HG02678 (cell line): ENCODE data around the gene ANKRD9.

ENCODE experiments used
- ATAC-seq: cut with Tn5 transposase; IDR thresholded peaks from one replicate; pipeline ENCODE4 v1.9.1; 2021; ENCODE audit warnings: mild to moderate bottlenecking, moderate library complexity; ENCODE audit not compliant: unreplicated experiment

The ANKRD9 gene

GRCh38 chr14:102499401-102500157, 10.0 kb downstream of the ANKRD9 start:
- ATAC-seq, result no peak

- no peak for ATAC-seq
Observed at GRCh38 chr14:102498678-102499265, 10.8 kb downstream of the ANKRD9 start.

DNA sequence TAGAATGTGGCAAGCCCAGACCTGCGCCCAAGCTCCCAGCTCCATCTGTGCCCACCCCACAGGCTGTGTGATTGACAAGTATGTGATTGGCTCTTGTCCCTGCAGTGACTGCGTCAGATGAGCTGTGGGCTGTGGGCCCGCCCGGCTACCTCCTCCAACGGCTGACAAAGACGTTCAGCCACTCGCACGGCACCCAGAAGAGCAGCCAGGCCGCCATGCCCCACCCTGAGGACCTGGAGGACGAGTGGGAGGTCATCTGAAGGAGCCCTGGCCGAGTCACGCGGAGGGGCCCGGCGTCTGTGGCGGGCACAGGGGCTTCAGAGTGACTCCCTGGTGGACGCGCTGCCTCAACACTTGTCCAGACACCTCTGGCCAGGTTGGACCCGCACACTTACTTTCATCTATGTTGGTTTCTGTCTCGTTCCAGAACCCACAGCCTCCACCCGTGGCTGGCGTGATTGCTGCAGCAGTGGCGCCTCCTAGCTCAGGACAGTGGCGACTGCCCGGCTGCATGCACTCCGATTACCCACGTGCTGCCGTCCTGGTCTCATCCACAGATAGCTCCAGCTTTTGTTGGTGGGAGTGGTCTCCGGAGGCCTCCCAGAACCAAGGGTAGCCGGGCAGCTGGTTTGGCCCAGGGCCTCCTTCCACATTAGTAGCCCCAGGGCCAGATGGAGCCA, 11.4 kb downstream of the ANKRD9 start:
- no peak for ATAC-seq

DNA sequence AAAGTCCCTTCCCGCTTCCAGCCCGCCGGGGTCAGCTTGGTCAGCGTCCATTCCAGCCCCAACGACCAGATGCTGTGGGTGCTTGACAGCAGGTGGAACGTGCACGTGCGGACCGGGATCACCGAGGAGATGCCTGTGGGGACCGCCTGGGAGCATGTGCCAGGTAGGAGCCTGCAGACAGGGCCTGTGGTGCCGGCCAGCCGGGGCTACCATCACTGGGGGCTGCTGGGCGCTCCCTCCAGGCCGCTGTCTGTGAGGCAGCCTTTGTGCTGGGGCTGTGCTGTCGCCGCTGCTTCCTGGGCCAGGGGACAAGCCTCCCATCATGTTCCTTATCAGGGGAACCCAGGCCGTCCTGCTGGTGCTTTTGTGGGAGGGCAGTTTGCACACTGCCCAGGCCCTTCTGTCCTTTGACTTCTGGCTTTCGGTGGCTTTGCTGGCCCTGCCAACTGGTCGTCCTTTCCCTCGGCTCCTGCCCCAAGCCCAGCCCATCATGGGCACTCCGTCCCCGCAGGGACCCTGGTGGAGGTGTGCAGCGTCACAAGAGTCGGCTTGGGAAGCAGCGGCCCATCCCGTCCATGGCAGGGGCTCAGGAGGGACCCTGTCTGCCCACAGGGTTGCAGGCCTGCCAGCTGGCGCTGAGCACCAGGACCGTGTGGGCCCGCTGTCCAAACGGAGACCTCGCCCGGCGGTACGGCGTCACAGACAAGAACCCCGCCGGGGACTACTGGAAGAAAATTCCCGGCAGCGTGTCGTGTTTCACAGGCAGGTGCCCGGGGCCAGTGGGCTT, 12.4 kb downstream of the ANKRD9 start:
- no peak for ATAC-seq

GRCh38 chr14:102496331-102496691, 13.3 kb downstream of the ANKRD9 start:
- ATAC-seq, result no peak

DNA sequence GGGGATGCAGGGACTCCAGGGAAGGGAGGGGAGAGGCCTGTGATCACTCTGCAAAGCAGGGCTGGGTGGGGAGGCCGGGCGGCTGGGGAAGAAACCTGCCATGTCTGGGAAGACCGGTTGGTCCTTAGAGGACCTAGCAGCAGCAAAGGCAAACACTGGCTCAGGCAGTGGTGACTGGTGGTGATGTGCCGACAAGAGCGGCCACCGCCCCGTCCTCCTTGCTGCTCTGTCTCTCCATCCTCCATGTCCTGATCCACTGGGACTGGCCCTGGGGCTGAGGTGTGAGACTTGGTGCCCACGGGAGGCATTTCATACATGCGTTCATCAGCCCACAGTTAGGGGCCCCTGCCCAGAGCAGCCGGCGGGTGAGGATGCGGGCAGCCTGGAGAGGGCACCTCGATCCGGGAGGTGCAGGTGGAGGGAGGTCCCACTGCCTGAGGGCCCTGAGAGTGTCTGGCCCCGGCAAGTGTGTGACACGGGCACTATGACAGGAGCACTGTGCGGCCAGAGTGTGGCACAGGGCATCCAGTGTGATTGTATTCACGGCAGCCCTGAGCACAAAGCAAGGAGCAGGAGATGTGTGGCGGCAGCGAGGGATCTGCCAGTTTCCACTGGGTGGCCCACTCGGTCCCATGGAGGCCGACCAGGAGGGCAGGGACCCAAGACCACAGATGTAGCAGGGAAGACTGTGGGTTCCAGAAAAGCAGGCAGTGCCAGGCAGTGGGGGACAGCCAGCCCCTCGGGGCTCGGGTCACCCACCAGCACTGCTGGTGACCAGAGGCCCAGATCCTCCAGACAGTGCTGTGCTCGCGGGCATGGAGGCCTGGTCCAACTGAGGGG, 13.9 kb downstream of the ANKRD9 start:
- no peak for ATAC-seq

- ATAC-seq, result no peak
Observed at GRCh38 chr14:102493585-102493984, 16.0 kb downstream of the ANKRD9 start.

- no peak for ATAC-seq
Observed at GRCh38 chr14:102493096-102493495, 16.5 kb downstream of the ANKRD9 start.

GRCh38 chr14:102492531-102492910, 17.1 kb downstream of the ANKRD9 start:
- no peak for ATAC-seq

DNA sequence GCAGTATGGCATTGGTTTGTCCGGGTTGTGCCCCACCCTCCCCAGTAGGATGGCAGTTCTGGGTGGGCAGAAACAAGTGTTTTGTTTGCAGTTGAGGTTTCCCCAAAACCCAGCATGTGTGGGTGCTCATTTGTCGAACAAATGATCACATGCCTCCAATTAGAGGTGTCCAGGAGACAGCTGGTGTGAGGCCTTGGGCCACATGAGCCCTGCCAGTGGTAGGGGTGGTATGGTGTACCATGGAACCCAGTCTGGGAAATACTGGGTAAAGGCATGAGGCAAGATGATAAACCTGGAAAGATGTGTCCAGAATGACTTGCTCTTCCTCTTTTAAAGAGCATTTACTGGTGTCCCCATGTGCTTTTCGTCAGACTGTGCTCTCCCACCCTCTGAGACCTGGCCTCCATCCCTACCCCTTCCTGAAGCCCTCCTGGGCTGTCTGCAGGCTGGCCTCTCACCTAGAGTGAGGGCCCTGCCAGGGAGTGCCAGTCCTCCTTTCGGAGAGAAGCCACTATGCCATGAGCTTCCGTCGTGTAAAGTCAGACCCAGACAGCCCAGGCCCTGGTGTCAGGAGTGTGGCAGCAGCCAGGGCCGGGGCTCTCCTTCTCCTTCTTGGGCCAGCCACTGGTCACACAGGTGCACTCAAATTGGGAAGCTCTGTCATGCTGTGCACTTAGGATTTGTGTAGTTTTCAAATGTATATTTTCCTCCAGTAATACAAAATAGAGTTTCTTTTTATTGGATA, 17.6 kb downstream of the ANKRD9 start:
- ATAC-seq, result no peak

- no peak for ATAC-seq
Observed at GRCh38 chr14:102491366-102491765, 18.2 kb downstream of the ANKRD9 start.

GRCh38 chr14:102490456-102490855, 19.1 kb downstream of the ANKRD9 start:
- ATAC-seq, result no peak

GRCh38 chr14:102487204-102487577, 22.4 kb downstream of the ANKRD9 start:
- ATAC-seq, result no peak

DNA sequence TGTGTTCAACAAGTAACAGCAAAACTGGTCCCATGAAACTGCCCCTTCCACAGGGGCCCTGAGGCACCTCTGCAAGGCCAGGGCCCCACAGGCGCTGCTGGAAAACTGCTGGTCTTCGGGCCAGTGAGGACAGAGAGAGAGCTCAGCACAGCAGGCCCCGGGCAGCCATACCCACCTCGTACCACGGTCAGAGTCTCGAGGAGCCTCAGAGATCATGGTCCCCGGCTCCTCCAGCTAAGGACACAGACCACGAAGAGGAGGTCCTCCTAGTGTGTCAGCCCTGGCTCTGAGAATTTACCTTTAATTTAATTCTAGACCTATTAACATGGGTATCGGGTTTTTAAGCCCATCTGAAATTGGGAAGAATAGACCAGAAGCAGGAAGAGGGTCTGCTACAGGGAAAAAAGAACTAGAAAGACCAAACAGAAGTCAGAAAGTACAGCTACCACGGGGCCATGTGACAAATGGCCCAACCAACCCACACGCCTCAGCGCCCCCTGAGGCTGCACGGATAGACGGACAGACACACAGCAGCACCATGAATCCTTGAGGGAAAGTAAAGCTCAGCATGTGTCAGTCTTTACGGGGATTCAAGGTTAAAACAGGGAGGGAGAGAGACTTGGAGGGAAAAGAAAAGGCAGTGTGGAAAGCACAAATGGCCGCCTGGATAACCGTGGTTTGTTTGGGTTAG, 22.9 kb downstream of the ANKRD9 start:
- no peak for ATAC-seq

DNA sequence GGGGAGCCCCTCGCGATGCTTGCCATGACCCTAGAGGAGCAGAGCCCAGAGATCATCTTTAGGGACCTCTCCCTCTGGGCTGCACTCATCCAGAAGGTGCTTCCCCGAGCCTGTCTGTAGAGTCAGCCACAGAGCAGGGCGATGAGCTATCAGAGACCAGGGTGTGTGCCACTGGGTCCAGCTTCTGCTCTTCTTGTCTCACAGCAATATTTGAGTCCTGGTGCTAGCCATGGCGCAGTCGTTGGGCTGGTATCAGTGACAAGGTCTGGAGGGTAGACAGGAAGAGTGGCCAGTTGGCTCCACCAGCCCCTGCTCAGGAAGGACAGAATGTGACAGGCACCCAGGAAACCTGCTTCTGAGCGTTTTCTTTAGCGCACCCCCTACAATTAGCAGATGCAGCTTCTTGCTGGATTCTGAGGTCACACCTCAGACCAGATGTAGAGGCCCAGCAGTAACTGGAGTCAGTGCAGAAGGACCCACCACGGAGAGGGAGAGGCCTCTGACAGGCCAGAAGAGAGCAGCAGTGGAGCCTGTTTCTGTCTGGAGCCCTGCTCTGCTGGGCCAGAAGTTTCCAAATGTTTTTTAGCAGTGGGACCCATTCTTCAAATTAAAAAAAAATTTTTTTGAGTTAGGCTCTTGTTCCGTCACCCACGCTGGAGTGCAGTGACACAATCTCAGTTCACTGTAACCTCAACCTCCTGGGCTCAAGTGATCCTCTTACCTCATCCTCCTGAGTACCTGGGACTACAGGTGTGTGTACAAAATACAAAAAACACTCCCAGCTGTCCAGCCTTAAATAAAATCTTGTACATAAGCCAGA, 23.7 kb downstream of the ANKRD9 start:
- ATAC-seq, result no peak

- no peak for ATAC-seq
Observed at GRCh38 chr14:102484316-102484715, 25.3 kb downstream of the ANKRD9 start.

DNA sequence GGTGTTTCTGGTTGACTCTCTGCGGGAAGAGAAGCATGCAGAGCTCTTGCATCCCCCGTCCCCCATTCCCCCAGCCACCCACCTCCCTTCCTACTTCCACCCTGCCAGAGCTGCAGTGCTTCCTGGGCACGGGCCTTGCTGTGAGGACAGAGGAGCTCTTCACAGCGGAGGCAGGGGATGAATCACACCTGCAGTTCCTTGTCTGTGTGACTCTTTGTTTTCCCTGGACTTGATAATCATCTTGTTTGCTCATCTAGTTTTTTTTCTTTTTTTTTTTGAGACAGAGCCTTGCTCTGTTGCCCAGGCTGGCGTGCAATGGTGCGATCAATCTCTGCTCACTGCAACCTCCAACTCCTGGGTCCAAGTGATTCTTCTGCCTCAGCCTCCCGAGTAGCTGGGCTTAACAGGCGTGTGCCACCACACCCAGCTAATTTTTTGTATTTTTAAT, 27.8 kb downstream of the ANKRD9 start:
- no peak for ATAC-seq

- no peak for ATAC-seq
Observed at GRCh38 chr14:102481371-102481770, 28.2 kb downstream of the ANKRD9 start.
